Caki2 (cell line): ENCODE data around the gene TGIF2LY. TPM values are rescaled to one million over a fixed set of nuclear protein-coding genes. Genes with fewer than 3 reads are reported as not detected.
"Not testable (repeated sequence)": the region's sequence is repeated elsewhere in the genome, so short reads cannot be mapped to it uniquely, and the experiment has no call there.

ENCODE experiments used
- DNase-seq: peaks from one replicate; pipeline ENCODE4 v3.0.0-alpha.2; 2015; ENCODE audit warnings: low read depth
- in situ Hi-C: cut with HindIII; loops from 2 replicates; pipeline ENCODE4 v1.10.0; 2016; ENCODE audit warnings: low sequenced_read_pairs, low pct_unique_long_range_greater_than_20kb, mixed read lengths
- total RNA-seq: library from RNA; depleted of rRNA; stranded (reverse); fragments of >200 nt; shearing (Covaris generic); gene quantifications from 2 replicates; pipeline ENCODE4 v1.2.3, GENCODE V29; 2014; ENCODE audit warnings: low replicate concordance; rRNA removed

The TGIF2LY gene
- total RNA-seq: not detected in 2 replicates

- DNase-seq, in situ Hi-C loops: not testable (repeated sequence)
Observed at GRCh38 chrY:3578767-3579166, at the start of gene TGIF2LY. Gene TGIF2LY (plus strand): TSS chrY:3579067. CDS start chrY:3579245, 178 bp downstream.
